BE2C (cell line): Measurements from ENCODE around the gene SLX4IP. TPM values are rescaled to one million over a fixed set of nuclear protein-coding genes. Genes with fewer than 3 reads are reported as not detected.
"Not testable (repeated sequence)": the region's sequence is repeated elsewhere in the genome, so short reads cannot be mapped to it uniquely, and the experiment has no call there.

Experiments used
- DNase-seq: peaks from one replicate; pipeline ENCODE4 v3.0.0-alpha.2; 2020
- H3K27me3 ChIP-seq: fragments of 250-450 bp; sonication (Bioruptor Pico); 2 replicates; pipeline ENCODE4 v1.5.1; 2020; ENCODE audit warnings: mild to moderate bottlenecking
- H3K36me3 ChIP-seq: fragments of 250-450 bp; sonication (Bioruptor Pico); 2 replicates; pipeline ENCODE4 v1.5.1; 2020; ENCODE audit warnings: mild to moderate bottlenecking
- H3K4me1 ChIP-seq: fragments of 250-450 bp; sonication (Bioruptor Pico); 2 replicates; pipeline ENCODE4 v1.5.1; 2020
- H3K4me3 ChIP-seq: 2 replicates; pipeline ENCODE4 v1.5.1; 2011; ENCODE audit warnings: low read depth, low read length
- H3K9me3 ChIP-seq: fragments of 250-450 bp; sonication (Bioruptor Pico); 2 replicates; pipeline ENCODE4 v1.5.1; 2020
- CTCF ChIP-seq: IDR thresholded peaks from 2 replicates; pipeline ENCODE4 v1.5.1; 2012; ENCODE audit warnings: mild to moderate bottlenecking, low read depth, low read length
- polyA plus RNA-seq: library from polyadenylated mRNA; unstranded; fragments of >200 nt; gene quantifications from one replicate; pipeline ENCODE4 v1.2.1, GENCODE V29; 2012; ENCODE audit warnings: low read depth, missing spikeins; ENCODE audit not compliant: insufficient read length, insufficient read depth

SLX4IP gene
- polyA plus RNA-seq, result 1.6 TPM

- no peaks in the 10 kb centered on the region; the same call in 1 of the 2 replicates for H3K36me3 ChIP-seq
- peak; percentile 88 for DNase-seq
- H3K27me3 ChIP-seq, result no peaks in the 10 kb centered on the region
- no peaks in the 10 kb centered on the region for H3K4me1 ChIP-seq
- no peaks in the 10 kb centered on the region for H3K9me3 ChIP-seq
- TF ChIP-seq CTCF, result no peak
- peak within 1 kb of the TSS; percentile 84 for H3K4me3 ChIP-seq
These were observed at the start of gene SLX4IP for GRCh38 chr20:10434832-10435812. Gene SLX4IP (plus strand): TSS chr20:10435305. CDS start chr20:10458205, 22,900 bp downstream.

GRCh38 chr20:10385850-10386544 lies 49.1 kb upstream of the SLX4IP start:
- TF ChIP-seq CTCF, result no peak
- Histone ChIP-seq H3K4me1 (peaks cover 3% of the 10 kb centered on the region), H3K4me3 (no peak overlapping the region), H3K27me3 (no peaks in the 10 kb centered on the region), H3K36me3 (no peaks in the 10 kb centered on the region), H3K9me3 (no peaks in the 10 kb centered on the region)
- DNase-seq, result no peak

GRCh38 chr20:10387686-10388085 lies 47.4 kb upstream of the SLX4IP start:
- Histone ChIP-seq H3K27me3 (no peaks in the 10 kb centered on the region), H3K4me1 (peaks cover 3% of the 10 kb centered on the region), H3K9me3 (no peaks in the 10 kb centered on the region), H3K4me3 (no peak overlapping the region), H3K36me3 (no peaks in the 10 kb centered on the region)
- TF ChIP-seq CTCF, result no peak
- no peak for DNase-seq

GRCh38 chr20:10388597-10388996 lies 46.5 kb upstream of the SLX4IP start:
- DNase-seq, result peak; percentile 15
- H3K27me3 ChIP-seq, result no peaks in the 10 kb centered on the region
- no peak overlapping the region for H3K4me3 ChIP-seq
- no peaks in the 10 kb centered on the region for H3K9me3 ChIP-seq
- H3K36me3 ChIP-seq, result no peaks in the 10 kb centered on the region
- H3K4me1 ChIP-seq, result peaks cover 3% of the 10 kb centered on the region
- no peak for TF ChIP-seq CTCF

- no peaks in the 10 kb centered on the region for H3K9me3 ChIP-seq
- no peak for DNase-seq
- H3K4me3 ChIP-seq, result no peak overlapping the region
- peaks cover 3% of the 10 kb centered on the region for H3K4me1 ChIP-seq
- TF ChIP-seq CTCF, result no peak
- H3K36me3 ChIP-seq, result no peaks in the 10 kb centered on the region
- no peaks in the 10 kb centered on the region for H3K27me3 ChIP-seq
These were observed 44.4 kb upstream of the SLX4IP start for GRCh38 chr20:10390709-10391108.

- H3K4me1 ChIP-seq, H3K27me3 ChIP-seq, H3K4me3 ChIP-seq, DNase-seq, H3K36me3 ChIP-seq, H3K9me3 ChIP-seq: not testable (repeated sequence)
These were observed 40.4 kb upstream of the SLX4IP start for GRCh38 chr20:10394752-10395151.
